Forelimb muscle (tissue), 1 donor: ENCODE results near the gene MAGI1. TPM values are rescaled to one million over a fixed set of nuclear protein-coding genes. Genes with fewer than 3 reads are reported as not detected.
"Not testable (repeated sequence)": the region's sequence is repeated elsewhere in the genome, so short reads cannot be mapped to it uniquely, and the experiment has no call there.

ENCODE experiments used
- DNase-seq: peaks from one replicate; pipeline ENCODE4 v3.0.0-alpha.2; 2013; ENCODE audit warnings: low read depth
- polyA plus RNA-seq: library from polyadenylated mRNA; unstranded; fragments of 120-200 nt; gene quantifications from one replicate; pipeline ENCODE4 v1.2.1, GENCODE V29; 2013; ENCODE audit not compliant: insufficient read length

The MAGI1 gene
- polyA plus RNA-seq, 1 donor = 12.3 TPM

DNA sequence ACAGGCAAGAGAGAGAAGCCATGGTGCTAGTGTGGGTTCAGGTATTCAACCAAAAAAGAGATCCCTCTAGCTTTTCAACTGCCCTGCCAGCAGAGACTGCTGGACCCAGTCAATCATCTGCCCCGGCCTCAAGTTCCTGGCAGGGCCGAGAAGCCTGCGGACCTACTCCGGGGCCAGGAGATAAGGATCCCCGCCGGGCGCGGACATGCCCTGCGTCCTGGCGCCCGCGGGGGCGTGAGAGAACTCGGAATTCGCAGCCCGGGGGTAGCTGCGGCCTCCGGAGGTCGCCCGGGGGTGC lies 821 bp upstream of the MAGI1 start:
- no peak for DNase-seq

DNA sequence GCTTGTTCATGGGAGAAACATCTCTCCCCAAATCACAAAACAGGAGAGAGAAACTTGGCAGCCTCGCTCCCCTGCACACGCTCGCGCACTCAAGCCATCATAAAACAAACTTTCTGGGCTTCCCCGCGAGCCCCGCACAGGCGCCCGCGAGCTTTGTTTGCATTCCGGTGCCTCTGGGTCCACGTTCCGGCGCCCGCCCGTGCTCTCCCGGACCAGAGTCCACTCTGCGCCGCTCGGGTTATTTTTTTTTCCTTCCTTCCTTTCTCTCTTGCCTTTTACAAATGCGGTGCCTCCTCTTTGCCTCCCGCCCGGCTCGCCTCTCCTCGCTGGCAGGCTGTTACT lies 363 bp downstream of the MAGI1 start:
- no peak for DNase-seq

DNA sequence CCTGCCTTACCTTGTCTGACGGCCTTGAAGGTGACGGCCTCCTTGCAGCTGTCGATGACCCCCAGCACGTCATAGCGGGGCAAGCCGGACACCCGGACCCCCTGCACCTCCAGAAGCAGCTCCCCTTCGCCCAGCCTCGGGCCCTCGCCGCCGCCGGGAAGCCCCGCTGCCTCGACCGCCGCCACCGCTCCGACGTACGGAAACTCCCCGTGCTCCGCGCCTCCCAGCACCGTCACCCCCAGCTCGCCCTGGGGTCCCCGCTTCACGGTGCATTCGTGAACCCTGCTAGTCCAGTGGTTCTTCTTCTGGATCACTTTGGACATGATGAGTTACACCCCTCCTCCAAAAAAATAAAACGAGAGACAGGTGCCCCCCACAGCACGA lies 740 bp downstream of the MAGI1 start:
- DNase-seq = no peak

DNA sequence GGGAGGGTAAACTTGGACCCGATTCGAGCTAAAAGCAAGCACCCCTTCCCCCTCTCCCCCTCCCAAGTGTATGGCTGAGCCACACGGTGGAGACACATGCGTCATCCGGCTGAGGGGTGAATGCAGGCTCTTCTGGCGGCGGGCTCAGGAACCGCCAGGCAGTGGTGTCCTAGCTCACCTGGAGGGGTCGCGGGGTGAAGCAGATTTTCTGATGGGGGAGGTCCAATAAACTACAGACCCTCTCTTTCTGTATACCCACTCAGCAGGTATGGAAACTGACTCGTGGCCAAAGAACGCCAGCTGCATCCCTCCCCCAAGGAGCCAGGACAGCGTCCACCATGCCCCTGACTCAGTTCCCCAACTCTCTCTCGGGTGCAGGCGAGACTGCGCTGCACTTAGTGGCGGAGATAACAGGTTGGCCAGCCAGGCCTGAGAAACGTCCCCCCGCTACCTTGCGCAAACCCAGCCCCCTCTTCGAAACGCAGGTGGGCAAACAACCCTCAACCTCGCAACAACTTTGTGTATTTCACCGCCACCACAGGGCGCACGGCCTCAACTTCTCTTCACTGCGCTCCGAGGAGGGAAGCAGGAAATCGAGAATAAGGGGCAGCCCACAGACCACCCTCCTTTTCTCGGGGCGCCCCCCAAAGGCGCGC lies 1.3 kb downstream of the MAGI1 start:
- no peak for DNase-seq

DNA sequence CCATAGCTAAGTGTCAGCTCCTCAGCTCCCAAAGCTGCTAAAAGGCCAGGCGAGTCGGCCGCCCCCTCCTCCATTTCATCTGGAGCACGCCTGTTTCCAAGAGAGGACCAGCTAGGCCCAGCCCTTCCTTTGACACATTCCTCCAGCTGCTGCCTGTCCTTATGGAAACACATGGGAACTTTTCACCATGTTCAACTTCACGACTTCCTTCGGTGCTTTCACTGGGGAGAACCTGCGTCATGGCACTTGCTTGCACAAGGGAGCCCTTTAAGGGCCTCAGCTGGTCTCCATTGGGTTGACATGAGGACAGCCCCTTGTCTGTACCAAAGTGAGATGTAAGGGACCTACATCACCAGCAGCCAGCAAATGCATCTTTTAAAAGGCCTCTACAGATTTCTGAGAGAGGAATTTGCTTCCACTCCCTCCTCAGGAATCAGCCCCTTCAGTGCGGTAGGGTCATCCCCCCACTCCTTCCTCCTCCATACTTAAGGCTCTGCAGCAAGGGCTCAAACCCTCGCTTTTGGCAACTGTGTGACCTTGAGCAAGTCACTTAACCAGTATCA lies 2.1 kb downstream of the MAGI1 start:
- DNase-seq = no peak

DNA sequence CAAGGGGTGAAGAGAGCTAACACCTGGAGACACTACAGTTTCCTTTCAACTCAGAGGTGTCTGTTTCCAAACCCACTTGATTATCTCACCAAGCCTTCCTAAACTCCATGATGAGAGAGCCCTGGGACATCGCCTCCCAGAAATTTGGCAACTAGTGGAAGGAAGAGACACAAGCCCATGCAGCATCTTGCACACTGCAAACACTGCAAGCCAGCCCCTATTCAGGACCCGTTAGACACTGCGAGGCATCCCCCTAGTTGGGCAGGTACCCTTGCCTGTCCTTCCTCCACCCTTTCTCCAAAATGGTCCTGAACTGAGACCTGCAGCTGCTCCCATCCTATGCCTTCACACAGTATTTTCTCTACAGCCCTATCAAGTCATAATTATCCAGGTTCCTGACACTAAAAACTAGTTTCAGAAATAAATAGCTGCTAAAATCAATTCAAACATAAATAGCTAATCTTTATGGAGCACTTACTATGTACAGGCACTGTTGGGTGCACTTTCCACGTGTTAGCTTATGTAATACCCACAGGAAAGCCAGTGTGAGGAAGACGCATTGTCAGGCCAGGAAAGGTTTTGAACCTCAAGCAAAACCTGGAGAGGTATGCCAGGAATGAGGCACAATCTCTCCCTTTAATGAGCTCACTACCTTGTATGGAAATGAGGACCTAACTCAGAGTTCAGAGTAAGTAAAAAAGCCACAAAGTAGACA lies 2.8 kb downstream of the MAGI1 start:
- DNase-seq = no peak

DNA sequence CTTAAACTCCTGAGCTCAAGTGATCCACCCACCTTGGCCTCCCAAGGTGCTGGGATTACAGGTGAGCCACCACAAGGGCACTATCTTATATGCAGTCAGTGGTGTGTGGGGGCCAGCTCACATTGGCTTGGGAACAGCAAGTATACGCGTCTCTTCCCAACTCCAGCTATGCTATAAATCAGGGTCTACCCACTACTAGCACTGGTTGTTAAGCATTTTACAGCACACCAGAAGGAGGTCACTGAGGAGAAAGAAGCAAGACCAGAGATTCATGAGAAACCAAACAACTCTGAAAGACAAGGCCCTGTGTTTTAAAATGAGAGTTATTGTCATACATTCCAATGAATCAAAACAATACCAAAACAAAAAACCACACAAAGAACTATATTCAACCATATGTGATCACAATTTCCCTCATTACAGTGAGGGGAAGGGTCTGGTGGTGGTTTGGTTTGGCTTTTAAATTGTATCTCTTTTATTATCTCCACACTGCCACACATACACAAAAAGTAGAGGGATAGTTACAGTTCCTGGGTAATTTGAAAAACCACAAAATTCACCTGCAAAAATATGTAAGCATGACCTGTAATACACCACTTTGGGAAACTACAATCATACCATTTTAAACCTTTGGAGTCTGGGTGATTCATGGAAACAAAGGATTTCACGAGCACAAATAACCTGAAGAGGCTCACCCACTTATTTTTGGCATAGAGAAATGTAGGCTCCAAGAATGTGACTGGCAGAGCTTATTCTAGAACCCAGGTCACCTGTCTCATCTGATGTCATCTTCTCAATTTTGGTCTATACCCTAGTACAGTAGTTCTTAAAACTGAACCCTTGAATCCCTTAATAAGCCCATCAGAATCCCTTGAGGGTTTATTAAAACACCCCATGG lies 5.2 kb downstream of the MAGI1 start:
- no peak for DNase-seq

DNA sequence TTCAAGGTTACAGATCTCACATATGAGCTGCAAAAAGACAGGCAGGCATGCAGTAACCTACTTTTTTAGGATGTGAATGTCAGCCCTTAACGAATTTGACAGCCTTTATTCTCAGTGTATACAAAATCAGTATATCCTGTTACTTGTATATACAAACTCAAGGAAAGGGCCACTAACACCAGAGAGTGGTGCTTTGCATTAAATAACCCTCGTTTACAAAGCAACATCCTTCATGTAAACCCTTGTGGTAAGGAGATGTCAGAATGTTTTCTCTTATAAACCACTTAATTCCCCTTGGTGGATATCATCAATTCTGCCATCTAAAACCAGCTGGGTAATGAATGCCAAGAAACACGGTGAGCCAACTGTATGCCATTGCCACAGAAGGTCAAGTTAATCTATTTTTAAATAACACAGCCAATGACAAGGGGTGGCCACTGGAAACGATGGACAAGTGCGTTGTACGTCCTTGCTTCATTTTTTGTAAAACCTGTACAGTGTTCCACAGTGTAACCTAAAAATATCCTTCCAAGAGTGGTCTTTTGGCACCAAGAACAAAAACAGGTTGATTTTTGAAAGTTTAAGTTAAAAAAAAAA lies 7.5 kb downstream of the MAGI1 start:
- no peak for DNase-seq

DNA sequence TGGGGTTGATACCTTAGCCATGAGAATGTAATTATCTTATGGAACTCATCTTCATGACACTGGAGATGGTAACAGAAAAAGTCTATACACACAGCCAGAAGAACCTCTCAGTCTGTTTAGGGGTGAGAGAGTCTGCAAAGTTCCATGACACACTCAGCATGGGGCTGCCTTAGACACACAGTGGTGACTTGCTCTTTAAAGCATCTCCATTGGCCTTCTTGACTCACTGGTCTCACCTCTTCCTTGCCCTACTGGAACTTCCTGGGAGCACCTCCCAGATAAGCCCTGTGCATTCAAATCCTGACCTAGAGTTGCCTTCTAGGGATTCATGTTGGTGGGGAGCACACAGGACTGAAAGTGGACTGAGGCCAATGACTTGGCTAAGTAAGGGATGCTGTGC lies 9.3 kb downstream of the MAGI1 start:
- no peak for DNase-seq

DNA sequence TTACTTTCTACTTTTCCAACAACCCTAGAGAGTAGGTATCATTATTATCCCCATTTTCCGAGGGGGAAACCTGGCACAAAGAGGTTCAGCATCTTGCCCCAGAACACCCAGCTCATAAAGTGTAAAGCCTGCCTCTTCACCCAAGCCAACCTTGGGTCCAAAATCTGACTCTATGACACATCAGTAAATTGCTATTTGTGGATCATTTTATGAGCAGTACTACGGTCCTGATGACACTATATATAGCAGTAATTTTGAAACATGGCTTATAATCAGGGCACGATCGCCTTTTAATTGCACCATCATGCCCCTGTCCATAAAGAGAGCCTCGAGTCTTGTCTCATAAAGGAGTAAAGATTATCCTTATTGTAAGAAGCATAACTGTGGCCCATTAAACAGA lies 9.7 kb downstream of the MAGI1 start:
- DNase-seq = no peak

DNA sequence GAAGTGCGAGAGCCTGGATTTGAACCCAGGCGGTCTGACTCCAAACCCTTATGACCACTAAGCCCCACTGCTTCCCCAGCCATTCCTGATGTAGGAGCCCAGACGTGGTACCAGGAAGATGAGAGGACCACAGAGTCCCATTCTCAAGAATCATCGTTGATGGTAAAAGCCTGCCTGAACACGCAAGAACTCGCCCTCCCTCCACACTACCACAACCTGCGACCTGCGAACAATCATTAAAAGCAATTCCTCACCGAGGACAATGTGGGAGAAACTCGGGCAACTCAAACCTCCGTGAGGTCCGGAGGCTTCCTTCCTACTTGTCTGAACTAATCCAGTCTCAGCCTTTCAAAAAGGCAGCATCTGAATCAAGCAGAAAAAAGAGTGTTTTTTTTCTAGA lies 10.3 kb downstream of the MAGI1 start:
- no peak for DNase-seq

DNA sequence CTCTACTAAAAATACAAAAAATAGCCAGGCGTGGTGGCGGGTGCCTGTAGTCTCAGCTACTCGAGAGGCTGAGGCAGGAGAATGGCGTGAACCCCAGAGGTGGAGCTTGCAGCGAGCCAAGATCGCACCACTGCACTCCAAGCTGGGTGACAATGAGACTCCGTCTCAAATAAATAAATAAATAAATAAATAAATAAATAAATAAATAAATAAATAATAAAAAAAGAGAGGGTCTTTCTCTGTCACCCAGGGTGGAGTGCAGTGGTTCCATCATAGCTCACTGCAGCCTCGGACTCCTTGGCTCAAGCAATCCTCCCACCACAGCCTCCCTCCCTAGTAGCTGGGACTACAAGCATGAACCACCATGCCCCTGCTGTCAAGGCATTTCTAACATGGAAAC lies 11.6 kb downstream of the MAGI1 start:
- DNase-seq = not testable (repeated sequence)

DNA sequence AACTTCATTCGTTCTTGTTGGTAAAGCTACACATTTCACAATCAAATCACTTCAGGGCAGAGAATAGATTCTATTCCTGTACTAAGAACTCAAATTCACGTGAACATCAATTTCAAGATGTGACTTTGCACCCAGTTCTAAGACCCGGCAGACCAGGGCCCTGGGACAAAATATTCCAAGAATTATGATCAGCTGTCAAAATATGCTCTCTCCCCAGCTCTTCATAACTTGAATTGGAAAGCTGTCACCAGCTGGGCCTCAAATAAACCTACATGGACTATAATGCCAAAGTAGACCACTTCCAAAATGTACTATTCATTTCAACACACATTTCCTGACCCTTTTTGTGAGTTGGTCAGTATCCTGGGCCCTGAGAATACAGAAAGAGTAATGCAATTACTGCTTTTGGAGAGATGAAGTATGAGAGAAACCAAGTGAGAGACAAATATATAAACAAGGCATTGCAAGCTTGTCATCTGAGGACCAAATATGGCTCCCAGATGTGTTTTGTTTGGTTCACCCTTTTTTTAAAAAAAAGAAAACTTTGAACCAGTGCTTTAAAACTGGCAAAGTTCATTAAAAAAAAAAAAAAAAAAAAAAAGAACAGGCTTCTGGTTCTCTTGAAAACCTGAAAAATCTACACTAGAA lies 14.9 kb downstream of the MAGI1 start:
- DNase-seq = no peak

DNA sequence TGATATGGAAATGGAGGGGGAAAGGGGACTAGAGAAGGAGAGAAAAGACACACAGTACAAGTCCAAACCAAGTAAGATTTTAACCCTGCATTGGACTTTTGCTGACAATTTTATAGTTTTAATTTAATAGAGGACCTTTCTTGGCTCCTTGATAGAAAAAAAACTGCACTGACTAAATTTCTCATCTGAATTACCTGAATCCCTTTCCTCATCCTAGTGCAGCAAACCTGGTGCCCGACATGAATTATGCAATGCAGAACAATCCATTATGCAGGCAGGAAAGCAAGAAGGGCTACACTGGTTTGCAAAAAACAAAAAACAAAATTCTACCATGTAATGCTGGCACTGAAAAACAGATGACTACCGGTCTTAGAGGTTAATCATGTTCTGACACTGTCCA lies 15.5 kb downstream of the MAGI1 start:
- DNase-seq = no peak

DNA sequence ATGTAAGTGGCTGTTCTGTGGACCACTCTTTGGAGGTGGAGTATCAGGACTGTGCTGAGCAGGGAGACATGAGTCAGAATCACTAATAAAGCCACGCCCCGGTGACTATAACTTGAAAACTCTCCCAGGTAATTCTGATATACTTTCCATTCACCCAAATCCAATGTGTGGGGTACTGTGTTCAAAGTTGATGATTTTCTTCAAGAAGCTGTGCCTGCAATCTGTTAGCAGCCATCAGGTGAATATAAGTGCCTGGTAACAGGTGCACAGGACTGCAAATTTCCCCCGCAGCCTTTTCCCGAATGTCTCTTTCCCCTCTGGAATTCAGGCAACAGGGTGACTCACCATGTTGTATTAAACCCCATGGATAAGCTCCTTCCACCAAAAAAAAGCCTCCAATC lies 17.0 kb downstream of the MAGI1 start:
- no peak for DNase-seq

DNA sequence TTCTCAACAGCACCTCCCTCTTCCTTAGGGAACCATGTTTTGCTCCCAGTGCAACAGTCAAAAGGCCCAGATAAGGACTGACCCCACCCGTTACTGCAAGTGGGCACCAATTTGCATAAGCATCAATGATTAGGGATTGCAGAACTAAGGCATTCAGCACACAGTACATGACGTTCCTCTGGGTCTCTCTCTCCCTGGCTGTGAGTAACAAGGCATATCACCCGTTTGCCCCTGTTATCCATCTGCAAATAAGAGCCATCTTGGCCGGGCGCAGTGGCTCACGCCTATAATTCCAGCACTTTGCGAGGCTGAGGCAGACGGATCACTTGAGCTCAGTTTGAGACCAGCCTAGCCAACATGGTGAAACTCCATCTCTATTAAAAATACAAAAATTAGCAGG lies 18.8 kb downstream of the MAGI1 start:
- no peak for DNase-seq

DNA sequence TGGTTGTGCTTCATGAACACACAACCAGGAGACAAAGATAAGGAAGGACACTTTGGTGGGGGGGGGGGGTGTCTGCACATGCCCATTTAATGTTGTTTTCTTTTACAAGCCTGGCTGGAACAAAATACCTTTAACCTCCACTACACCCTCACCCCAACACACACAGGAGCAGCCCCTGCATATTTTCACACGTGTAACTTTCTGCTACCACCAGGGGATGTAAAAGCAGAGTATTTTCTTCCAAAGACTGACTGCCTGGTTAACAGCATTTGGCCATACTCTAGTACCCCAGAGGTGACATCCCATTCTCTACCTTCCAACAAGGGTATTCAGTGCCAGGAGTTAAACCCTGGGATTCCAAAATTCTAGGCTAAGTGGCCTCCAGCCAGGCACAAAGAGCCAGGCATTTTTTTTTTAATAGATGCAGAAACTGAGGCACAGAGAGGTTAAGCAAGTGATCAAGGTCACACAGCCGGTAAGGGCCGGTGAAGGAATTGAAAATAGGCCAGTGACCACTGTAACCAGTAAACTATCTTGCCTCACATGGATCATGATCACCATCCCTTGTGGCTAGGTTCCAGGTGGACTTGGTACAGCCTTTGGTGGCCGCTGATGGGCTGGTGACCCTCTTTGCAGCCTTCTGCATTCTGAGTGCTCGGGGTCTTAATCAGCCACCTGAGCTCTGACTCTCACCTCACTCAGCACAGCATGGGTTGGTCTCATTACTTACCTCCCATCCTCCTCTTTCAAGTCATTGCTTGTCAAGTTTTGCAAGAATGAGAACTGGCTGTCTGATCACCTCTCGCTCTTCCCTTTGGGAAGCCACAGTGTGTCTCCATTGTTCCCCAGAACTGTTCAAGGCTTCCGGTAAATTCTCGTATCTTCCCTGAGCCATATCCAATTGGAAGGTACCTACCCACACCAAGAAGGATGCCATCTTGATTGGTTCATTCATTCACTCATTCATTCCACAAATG lies 20.4 kb downstream of the MAGI1 start:
- DNase-seq = no peak

DNA sequence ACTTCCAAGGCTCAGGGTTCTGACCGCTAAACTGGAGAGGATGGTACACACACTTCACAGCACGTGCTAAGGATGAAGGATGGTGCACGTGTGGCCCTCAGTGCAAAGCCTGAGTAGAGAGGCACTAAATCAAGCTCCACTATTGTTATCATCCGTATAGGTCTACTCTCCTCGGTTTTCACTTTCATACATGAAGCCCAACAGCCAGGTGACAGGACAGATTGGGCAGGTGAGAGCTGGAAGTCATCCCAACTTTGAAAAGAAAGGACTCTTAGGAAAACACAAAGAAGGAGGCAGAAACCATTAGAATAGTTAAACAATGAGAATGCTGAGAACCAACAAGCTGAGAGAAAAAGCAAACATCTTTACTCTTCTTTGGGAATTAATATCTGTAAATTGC lies 21.1 kb downstream of the MAGI1 start:
- no peak for DNase-seq

DNA sequence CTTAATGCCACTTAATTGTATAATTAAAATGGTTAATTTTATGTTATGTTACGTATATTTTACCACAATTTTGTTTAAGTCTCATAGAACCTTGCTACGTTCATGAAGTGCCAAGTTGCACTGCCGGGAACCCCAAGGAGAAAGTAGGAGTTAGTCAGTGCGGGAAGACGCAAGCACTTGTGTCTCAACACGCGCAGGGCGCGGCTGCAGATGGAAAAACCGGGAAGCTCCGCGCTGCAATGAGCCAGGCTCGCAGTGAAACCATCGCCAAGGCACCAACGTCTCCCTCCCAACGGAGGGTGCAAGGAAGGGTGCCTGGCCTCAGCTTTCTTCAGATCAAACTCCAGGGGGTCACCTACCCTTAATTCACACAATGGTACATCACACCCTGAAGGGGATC lies 21.6 kb downstream of the MAGI1 start:
- no peak for DNase-seq

DNA sequence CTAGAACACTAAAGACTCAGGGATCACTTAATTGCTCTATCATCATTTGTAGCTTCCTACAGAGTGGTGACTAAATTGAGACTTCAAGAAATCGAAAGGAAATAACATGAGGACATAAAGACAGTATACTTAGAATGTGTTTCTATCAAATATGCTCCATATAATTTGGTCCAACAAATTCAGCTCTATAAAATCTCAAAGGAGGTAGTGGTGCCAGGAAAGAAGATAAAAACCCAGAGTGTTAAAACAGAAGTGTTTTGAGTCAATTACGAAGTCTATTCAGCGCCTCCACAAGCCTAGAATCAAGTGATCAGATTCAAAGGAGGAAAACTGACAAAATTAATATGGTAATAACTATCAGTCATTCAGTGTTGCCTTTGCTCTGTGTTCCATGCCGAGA lies 22.9 kb downstream of the MAGI1 start:
- DNase-seq = no peak

DNA sequence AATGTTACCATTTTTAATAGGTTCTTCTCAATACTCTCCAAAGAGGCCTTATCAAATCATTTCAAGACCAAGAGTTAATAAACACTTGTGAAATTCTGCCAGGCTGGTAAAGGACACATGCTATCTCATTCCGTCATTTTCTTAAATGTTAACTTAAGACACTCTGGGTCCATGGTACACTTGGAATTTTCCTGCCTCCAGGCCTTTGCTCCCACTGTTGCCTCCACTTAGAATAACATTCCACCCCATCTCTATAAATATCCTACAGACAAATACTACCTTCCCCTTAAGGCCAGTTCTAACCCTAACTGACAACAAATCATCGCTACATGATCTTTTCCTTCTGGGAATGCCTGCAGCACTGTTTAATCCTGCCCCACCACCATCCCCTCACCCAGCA lies 24.1 kb downstream of the MAGI1 start:
- no peak for DNase-seq
